GM06990 (cell line): ENCODE measurements around the gene TDRD12.
"Not testable (repeated sequence)": the region's sequence is repeated elsewhere in the genome, so short reads cannot be mapped to it uniquely, and the experiment has no call there.

ENCODE experiments used
- DNase-seq: peaks from one replicate; pipeline ENCODE4 v3.0.0-alpha.2; 2011; ENCODE audit not compliant: insufficient read length; ENCODE audit errors: extremely low read depth
- H3K27me3 ChIP-seq: replicated peaks from 2 replicates; pipeline ENCODE4 v1.6.0; 2011; ENCODE audit warnings: low read length; ENCODE audit not compliant: control insufficient read depth, insufficient read depth
- H3K36me3 ChIP-seq: 2 replicates; pipeline ENCODE4 v1.5.1; 2011; ENCODE audit warnings: low read length; ENCODE audit not compliant: control insufficient read depth, insufficient read depth
- H3K4me3 ChIP-seq: replicated peaks from 2 replicates; pipeline ENCODE4 v1.5.1; 2011; ENCODE audit warnings: low read depth, mild to moderate bottlenecking, control low read depth, low read length
- TF ChIP-seq, protein P1 (sequence below): IDR thresholded peaks from 2 replicates; pipeline ENCODE4 v1.5.1; 2011; ENCODE audit warnings: low read length, control low read depth, mild to moderate bottlenecking, inconsistent platforms; ENCODE audit not compliant: insufficient read depth, poor library complexity, severe bottlenecking

The TDRD12 gene

DNA sequence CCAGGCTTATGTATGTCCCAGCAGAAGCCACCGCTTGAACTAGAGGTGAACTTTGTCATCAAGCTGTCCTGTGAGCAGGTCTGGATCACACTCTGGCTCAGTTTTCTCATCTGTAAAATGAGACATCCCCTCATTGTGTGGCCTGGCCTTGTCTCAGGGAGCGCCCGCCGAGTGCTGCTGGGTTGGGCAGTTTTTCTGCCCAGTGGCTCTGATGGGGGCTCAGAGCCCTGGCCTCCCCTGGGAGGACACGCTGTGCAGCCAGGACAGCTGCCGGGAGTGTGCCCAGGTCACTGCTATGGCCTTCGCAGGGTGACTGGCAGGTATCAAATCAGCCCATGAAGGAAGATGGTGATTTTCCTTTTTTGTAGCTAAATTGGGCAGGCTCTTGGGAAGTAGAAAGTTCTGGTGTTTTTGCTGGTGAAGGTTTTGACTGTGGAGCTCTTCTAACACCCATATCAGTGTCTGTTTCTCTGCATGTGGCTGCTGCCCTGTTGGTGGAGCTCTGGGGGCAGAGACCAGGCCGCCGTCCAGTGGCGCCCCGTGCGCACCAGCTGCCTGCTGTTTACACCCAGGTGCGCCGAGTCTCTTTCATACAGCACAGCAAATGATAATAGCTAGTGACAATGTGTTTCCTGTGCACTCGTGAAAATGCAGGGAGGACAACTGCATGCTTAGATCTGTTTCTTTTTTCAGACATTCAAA lies 109.2 kb downstream of the TDRD12 start:
- no peaks in the 10 kb centered on the region for H3K27me3 ChIP-seq
- TF ChIP-seq, protein P1, sequence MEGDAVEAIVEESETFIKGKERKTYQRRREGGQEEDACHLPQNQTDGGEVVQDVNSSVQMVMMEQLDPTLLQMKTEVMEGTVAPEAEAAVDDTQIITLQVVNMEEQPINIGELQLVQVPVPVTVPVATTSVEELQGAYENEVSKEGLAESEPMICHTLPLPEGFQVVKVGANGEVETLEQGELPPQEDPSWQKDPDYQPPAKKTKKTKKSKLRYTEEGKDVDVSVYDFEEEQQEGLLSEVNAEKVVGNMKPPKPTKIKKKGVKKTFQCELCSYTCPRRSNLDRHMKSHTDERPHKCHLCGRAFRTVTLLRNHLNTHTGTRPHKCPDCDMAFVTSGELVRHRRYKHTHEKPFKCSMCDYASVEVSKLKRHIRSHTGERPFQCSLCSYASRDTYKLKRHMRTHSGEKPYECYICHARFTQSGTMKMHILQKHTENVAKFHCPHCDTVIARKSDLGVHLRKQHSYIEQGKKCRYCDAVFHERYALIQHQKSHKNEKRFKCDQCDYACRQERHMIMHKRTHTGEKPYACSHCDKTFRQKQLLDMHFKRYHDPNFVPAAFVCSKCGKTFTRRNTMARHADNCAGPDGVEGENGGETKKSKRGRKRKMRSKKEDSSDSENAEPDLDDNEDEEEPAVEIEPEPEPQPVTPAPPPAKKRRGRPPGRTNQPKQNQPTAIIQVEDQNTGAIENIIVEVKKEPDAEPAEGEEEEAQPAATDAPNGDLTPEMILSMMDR: no peak
- H3K36me3 ChIP-seq: no peaks in the 10 kb centered on the region
- no peak for DNase-seq
- H3K4me3 ChIP-seq: no peak overlapping the region

DNA sequence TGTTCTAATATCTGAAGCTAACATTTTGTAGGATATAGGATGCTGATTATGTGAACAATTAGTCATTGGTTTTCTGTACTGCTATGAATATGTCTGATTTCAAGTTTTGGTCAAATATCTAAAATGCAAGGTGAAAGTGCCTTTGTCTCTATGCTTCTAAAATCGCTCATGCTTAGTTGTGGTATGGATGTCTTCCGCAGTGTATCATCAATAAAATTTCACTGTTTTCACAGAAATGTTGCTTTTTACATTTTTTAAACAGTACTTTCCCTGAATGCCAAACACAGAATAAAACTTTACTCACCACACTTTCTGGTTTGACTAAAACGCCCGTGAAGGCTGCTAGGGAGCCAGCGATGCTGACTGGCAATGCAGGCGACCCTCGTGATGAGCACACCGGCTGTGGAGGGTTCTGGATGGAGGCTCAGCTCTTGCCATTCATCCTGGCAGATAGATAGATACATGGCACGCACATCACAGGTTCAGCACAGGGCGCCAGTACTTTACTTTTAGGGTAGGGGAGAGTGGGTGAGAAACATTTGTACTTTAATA lies 109.9 kb downstream of the TDRD12 start:
- Histone ChIP-seq H3K27me3 (no peaks in the 10 kb centered on the region), H3K36me3 (no peaks in the 10 kb centered on the region), H3K4me3 (no peak overlapping the region)
- DNase-seq: no peak
- TF ChIP-seq, protein P1: no peak

- no peaks in the 10 kb centered on the region for H3K36me3 ChIP-seq
- DNase-seq: no peak
- TF ChIP-seq, protein P1: no peak
- H3K4me3 ChIP-seq: no peak overlapping the region
- H3K27me3 ChIP-seq: no peaks in the 10 kb centered on the region
Observed at GRCh38 chr19:32830231-32831014, 110.9 kb downstream of the TDRD12 start.

DNA sequence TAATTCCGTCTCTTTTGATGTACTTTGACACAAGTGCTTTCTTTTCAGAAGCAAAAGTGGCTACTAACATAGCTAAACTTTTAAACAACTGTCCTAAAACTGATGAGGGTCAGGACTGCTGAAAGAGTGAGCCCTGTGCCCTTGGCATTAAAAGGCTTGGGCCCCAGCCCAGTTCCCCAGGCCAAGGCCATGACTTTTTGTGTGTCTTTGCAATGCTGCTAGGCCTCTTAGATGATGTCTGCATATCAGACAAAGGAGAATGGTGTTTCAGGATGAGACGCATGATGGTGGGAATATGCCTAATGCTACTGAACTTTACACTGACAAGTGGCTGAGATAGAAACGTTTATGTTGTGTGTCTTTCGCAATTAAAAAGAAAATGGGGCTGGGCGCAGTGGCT lies 112.0 kb downstream of the TDRD12 start:
- H3K4me3 ChIP-seq: no peak overlapping the region
- DNase-seq: no peak
- TF ChIP-seq, protein P1: no peak
- H3K36me3 ChIP-seq: no peaks in the 10 kb centered on the region
- no peaks in the 10 kb centered on the region for H3K27me3 ChIP-seq

DNA sequence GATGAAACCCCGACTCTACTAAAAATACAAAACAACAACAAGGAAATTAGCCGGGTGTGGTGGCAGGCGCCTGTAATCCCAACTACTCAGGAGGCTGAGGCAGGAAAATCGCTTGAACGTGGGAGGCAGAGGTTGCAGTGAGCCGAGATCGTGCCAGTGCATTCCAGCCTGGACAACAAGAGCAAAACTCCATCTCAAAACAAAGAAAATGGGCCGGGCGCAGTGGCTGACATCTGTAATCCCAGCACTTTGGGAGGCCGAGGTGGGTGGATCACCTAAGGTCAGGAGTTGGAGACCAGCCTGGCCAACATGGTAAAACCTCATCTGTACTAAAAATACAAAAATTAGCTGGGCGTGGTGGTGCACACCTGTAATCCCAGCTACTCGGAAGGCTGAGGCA lies 112.5 kb downstream of the TDRD12 start:
- H3K4me3 ChIP-seq: not testable (repeated sequence)

DNA sequence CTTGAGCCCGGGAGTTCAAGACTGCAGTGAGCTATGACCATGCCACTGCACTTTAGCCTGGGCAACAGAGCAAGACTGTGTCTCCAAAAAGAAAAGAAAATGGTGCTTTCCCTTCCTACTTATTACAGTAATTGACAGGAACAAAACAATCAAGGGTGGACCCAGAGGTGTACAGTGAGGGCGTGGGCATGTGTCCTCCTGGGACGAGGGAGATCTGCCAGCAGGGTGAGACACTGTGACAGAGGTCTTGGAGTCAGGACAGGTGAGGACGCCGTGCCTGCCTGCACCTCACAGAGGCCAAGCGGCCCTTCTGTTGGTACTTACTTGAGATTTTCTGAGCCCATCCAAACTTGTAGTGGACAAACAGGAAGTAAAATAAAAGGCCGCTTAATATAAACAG lies 113.3 kb downstream of the TDRD12 start:
- H3K36me3 ChIP-seq, H3K27me3 ChIP-seq, DNase-seq, H3K4me3 ChIP-seq: not testable (repeated sequence)

More for the DNA sequence above, 112.5 kb downstream of the TDRD12 start:
- not testable (repeated sequence) for H3K36me3 ChIP-seq, H3K27me3 ChIP-seq, DNase-seq

GRCh38 chr19:32833388-32833787 lies 113.8 kb downstream of the TDRD12 start:
- H3K4me3 ChIP-seq, H3K27me3 ChIP-seq, H3K36me3 ChIP-seq, DNase-seq: not testable (repeated sequence)
